Amniotic stem cell (primary cell): ENCODE results near the gene ZFP2.

Source experiments
- DNase-seq: peaks from one replicate; lab custom pipeline; 2025; lab: John Stamatoyannopoulos, UW

The ZFP2 gene

GRCh38 chr5:178981381-178981780 lies 85.7 kb downstream of the ZFP2 start:
- DNase-seq, result no peak
